HG03280 (cell line): Measurements from ENCODE around the gene ZNF433.
A peak's percentile ranks its signal among the peaks of the same experiment; 100 is the strongest.
"Not testable (repeated sequence)": the region's sequence is repeated elsewhere in the genome, so short reads cannot be mapped to it uniquely, and the experiment has no call there.

Experiments
- ATAC-seq: cut with Tn5 transposase; IDR thresholded peaks from one replicate; pipeline ENCODE4 v1.9.1; 2021; ENCODE audit warnings: mild to moderate bottlenecking, moderate library complexity; ENCODE audit not compliant: unreplicated experiment

The ZNF433 gene

GRCh38 chr19:12035220-12036172 lies at the start of gene ZNF433:
Gene ZNF433, minus strand, starts transcription at chr19:12035679. Its CDS starts 140 bp downstream, at chr19:12035539.
- ATAC-seq = peak; percentile 92

- not testable (repeated sequence) for ATAC-seq
These were observed 47.9 kb upstream of the ZNF433 start for GRCh38 chr19:12083336-12083735.

GRCh38 chr19:12077375-12077774 lies 41.9 kb upstream of the ZNF433 start:
- no peak for ATAC-seq

GRCh38 chr19:12076331-12076730 lies 40.9 kb upstream of the ZNF433 start:
- ATAC-seq = not testable (repeated sequence)

GRCh38 chr19:12075538-12076139 lies 40.2 kb upstream of the ZNF433 start:
- ATAC-seq = no peak

GRCh38 chr19:12064590-12065538 lies 29.4 kb upstream of the ZNF433 start, which contains the start of gene ZNF844:
Gene ZNF844, plus strand, starts transcription at chr19:12064731. Its CDS starts 143 bp downstream, at chr19:12064874.
- ATAC-seq = peak; percentile 79

- no peak for ATAC-seq
These were observed 20.3 kb upstream of the ZNF433 start for GRCh38 chr19:12055784-12056183.

- peak; percentile 85 for ATAC-seq
These were observed 17.2 kb upstream of the ZNF433 start, which contains the start of gene ZNF878 for GRCh38 chr19:12052497-12053169. Gene ZNF878, minus strand, starts transcription at chr19:12052961. Its CDS starts 160 bp downstream, at chr19:12052801.

GRCh38 chr19:12052091-12052496 lies 16.6 kb upstream of the ZNF433 start:
- ATAC-seq = peak; percentile 10

GRCh38 chr19:12047868-12048267 lies 12.4 kb upstream of the ZNF433 start:
- no peak for ATAC-seq

- ATAC-seq = no peak
These were observed 8.4 kb upstream of the ZNF433 start for GRCh38 chr19:12043752-12044422.

GRCh38 chr19:12042893-12043292 lies 7.4 kb upstream of the ZNF433 start:
- ATAC-seq = no peak

GRCh38 chr19:12034620-12035019 lies 859 bp downstream of the ZNF433 start:
- no peak for ATAC-seq

- ATAC-seq = no peak
These were observed 1.3 kb downstream of the ZNF433 start for GRCh38 chr19:12034198-12034597.

GRCh38 chr19:12015753-12016116 lies 19.7 kb downstream of the ZNF433 start:
- no peak for ATAC-seq

GRCh38 chr19:12015015-12015752 lies 20.3 kb downstream of the ZNF433 start:
- ATAC-seq = no peak

- ATAC-seq = no peak
These were observed 35.1 kb downstream of the ZNF433 start for GRCh38 chr19:12000152-12000981.

- ATAC-seq = no peak
These were observed 40.3 kb downstream of the ZNF433 start for GRCh38 chr19:11995174-11995573.
